HUDEP-2 (cell line): ENCODE results near the gene ZNF343.
A peak's percentile ranks its signal among the peaks of the same experiment; 100 is the strongest.

ENCODE experiments used
- DNase-seq, 76 experiments: peaks; one replicate each; lab custom pipeline; 2025; ENCODE audit not compliant: unreplicated experiment in 76 of 76; lab: John Stamatoyannopoulos, UW

ZNF343 gene

GRCh38 chr20:2475850-2476741 lies 32.6 kb downstream of the ZNF343 start:
- no peak for DNase-seq

- DNase-seq, result peak in 12 of 76 experiments; percentile 4 to 59 (median 22)
Measured at GRCh38 chr20:2473516-2473915, 35.2 kb downstream of the ZNF343 start.

- peak; percentile 45 to 98 (median 93) for DNase-seq
Measured at GRCh38 chr20:2470423-2471193, 38.1 kb downstream of the ZNF343 start, which contains the start of gene SNRPB. Gene SNRPB (minus strand): TSS chr20:2470789. CDS start chr20:2470690, 99 bp downstream.

- peak in 38 of 76 experiments; percentile 6 to 62 (median 28) for DNase-seq
Measured at GRCh38 chr20:2469991-2470422, 38.7 kb downstream of the ZNF343 start.

GRCh38 chr20:2468581-2469407 lies 39.9 kb downstream of the ZNF343 start:
- DNase-seq, result no peak

- DNase-seq, result no peak
Measured at GRCh38 chr20:2467412-2467811, 41.3 kb downstream of the ZNF343 start.

- no peak for DNase-seq
Measured at GRCh38 chr20:2465100-2465499, 43.6 kb downstream of the ZNF343 start.

- DNase-seq, result no peak
Measured at GRCh38 chr20:2463616-2464365, 44.9 kb downstream of the ZNF343 start.

GRCh38 chr20:2462484-2462883 lies 46.2 kb downstream of the ZNF343 start:
- no peak for DNase-seq

- DNase-seq, result no peak
Measured at GRCh38 chr20:2460752-2461424, 47.8 kb downstream of the ZNF343 start.

- no peak for DNase-seq
Measured at GRCh38 chr20:2459981-2460751, 48.5 kb downstream of the ZNF343 start.

- no peak for DNase-seq
Measured at GRCh38 chr20:2458919-2459499, 49.7 kb downstream of the ZNF343 start.

- no peak for DNase-seq
Measured at GRCh38 chr20:2455771-2456497, 52.8 kb downstream of the ZNF343 start.

GRCh38 chr20:2453792-2454191 lies 54.9 kb downstream of the ZNF343 start:
- no peak for DNase-seq

GRCh38 chr20:2451939-2452732 lies 56.6 kb downstream of the ZNF343 start:
- peak in 56 of 76 experiments; percentile 5 to 78 (median 41) for DNase-seq

GRCh38 chr20:2451422-2451821 lies 57.3 kb downstream of the ZNF343 start:
- DNase-seq, result no peak

GRCh38 chr20:2449386-2449785 lies 59.3 kb downstream of the ZNF343 start:
- DNase-seq, result peak in 1 of 76 experiments; percentile 14
